ENCODE results near the gene OCA2. TPM values are rescaled to one million over a fixed set of nuclear protein-coding genes. Genes with fewer than 3 reads are reported as not detected.

The OCA2 gene
- total RNA-seq, 1 donor from 2014 or later: 0.26 TPM

GRCh38 chr15:27807335-27807734, 291.8 kb downstream of the OCA2 start:
- no peak for TF ChIP-seq CTCF (IDR thresholded peaks at IDR 0.05; ENCODE audit: insufficient read depth, low read length, severe bottlenecking)
- Histone ChIP-seq H3K36me3 (ENCODE audit: control insufficient read depth, insufficient read depth, low read length) (no peaks in the 10 kb centered on the region), H3K4me3 (ENCODE audit: low read depth, low read length) (no peak overlapping the region), H3K27me3 (ENCODE audit: control insufficient read depth, insufficient read depth, low read length) (no peaks in the 10 kb centered on the region)
- FAIRE-seq: no peak
- DNase-seq (ENCODE audit: low read depth): no peak

- TF ChIP-seq CTCF (IDR thresholded peaks at IDR 0.05; ENCODE audit: insufficient read depth, low read length, severe bottlenecking): no peak
- Histone ChIP-seq H3K4me3 (ENCODE audit: low read depth, low read length) (no peak overlapping the region), H3K27me3 (ENCODE audit: control insufficient read depth, insufficient read depth, low read length) (no peaks in the 10 kb centered on the region), H3K36me3 (ENCODE audit: control insufficient read depth, insufficient read depth, low read length) (no peaks in the 10 kb centered on the region)
- no peak for FAIRE-seq
- DNase-seq (ENCODE audit: low read depth): no peak
Measured at GRCh38 chr15:27806396-27806795, 292.7 kb downstream of the OCA2 start.

GRCh38 chr15:27805261-27806220, 293.6 kb downstream of the OCA2 start:
- no peak for TF ChIP-seq CTCF (IDR thresholded peaks at IDR 0.05; ENCODE audit: insufficient read depth, low read length, severe bottlenecking)
- FAIRE-seq (no peak), DNase-seq (ENCODE audit: low read depth) (no peak)
- no peaks in the 10 kb centered on the region for H3K27me3 ChIP-seq (ENCODE audit: control insufficient read depth, insufficient read depth, low read length)
- H3K4me3 ChIP-seq (ENCODE audit: low read depth, low read length): no peak overlapping the region
- H3K36me3 ChIP-seq (ENCODE audit: control insufficient read depth, insufficient read depth, low read length): no peaks in the 10 kb centered on the region

GRCh38 chr15:27804569-27805260, 294.4 kb downstream of the OCA2 start:
- no peak for TF ChIP-seq CTCF (IDR thresholded peaks at IDR 0.05; ENCODE audit: insufficient read depth, low read length, severe bottlenecking)
- FAIRE-seq: no peak
- no peaks in the 10 kb centered on the region for H3K36me3 ChIP-seq (ENCODE audit: control insufficient read depth, insufficient read depth, low read length)

GRCh38 chr15:27798807-27799206, 300.3 kb downstream of the OCA2 start:
- TF ChIP-seq CTCF (IDR thresholded peaks at IDR 0.05; ENCODE audit: insufficient read depth, low read length, severe bottlenecking): no peak
- H3K4me3 ChIP-seq (ENCODE audit: low read depth, low read length): no peak overlapping the region
- DNase-seq (ENCODE audit: low read depth) (no peak), FAIRE-seq (no peak)
- no peaks in the 10 kb centered on the region for H3K27me3 ChIP-seq (ENCODE audit: control insufficient read depth, insufficient read depth, low read length)
- H3K36me3 ChIP-seq (ENCODE audit: control insufficient read depth, insufficient read depth, low read length): no peaks in the 10 kb centered on the region

More at GRCh38 chr15:27804569-27805260, 294.4 kb downstream of the OCA2 start:
- Histone ChIP-seq H3K4me3 (ENCODE audit: low read depth, low read length) (no peak overlapping the region), H3K27me3 (ENCODE audit: control insufficient read depth, insufficient read depth, low read length) (no peaks in the 10 kb centered on the region)
- DNase-seq (ENCODE audit: low read depth): no peak
